ENCODE results near the gene ATXN7L1.
A peak's percentile ranks its signal among the peaks of the same experiment; 100 is the strongest.

ATXN7L1 gene

GRCh38 chr7:105589356-105590077 is 286.9 kb downstream of the ATXN7L1 start:
- peak; percentile 82 for DNase-seq (ENCODE audit: low spot score)
- TF ChIP-seq CTCF (conservative IDR thresholded peaks at IDR 0.05; ENCODE audit: low read depth), result peak; percentile 86
- ChIA-PET CTCF (interaction anchor here (0.6 to 1.3 kb wide), 10 partner anchors 8 to 608 kb away, joined by 3 to 6 read pairs (median 4); partner anchors contain the start of gene EFCAB10), POLR2A (ENCODE audit: low non-redundant PET) (no interaction called here)
- no peak overlapping the region for H3K27ac ChIP-seq

DNA sequence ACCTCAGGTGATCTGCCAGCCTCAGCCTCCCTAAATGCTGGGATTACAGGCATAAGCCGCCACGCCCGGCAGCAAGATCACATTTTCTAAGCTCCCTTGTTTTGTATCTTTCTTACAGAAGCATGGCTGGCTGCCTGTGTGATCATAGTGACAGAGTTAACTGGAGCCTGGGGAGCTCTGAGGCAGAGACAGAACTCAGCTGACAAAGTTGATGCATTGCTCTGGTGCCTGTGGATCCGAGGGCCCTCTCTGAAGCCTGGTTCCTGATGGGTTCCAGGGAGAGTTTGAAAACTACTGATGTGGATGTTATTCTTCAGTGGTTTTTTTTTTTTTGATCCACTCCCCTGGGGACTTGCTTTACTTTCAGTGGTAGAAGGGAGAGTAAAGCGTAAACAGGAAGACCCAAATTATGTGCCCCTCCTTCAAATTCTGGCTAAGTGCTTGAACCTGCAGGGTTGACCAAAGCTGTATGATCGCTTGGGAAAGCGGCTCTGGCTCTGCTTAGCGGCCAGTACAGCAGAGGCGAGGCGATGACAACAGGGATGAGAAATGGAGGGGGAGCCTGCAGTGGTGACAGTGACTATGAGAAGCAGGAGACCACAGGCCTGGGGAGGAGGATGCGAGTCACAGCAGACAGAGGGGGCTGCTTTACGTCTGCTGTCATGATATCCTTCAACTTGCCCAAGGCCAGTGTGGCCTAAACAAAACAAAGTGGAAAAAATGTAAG is 288.3 kb downstream of the ATXN7L1 start:
- no peak for DNase-seq (ENCODE audit: low spot score)
- TF ChIP-seq CTCF (conservative IDR thresholded peaks at IDR 0.05; ENCODE audit: low read depth), result no peak
- ChIA-PET CTCF (no interaction called here), POLR2A (ENCODE audit: low non-redundant PET) (no interaction called here)
- H3K27ac ChIP-seq, result no peak overlapping the region

GRCh38 chr7:105585850-105586500 is 290.4 kb downstream of the ATXN7L1 start:
- POLR2A ChIA-PET (ENCODE audit: low non-redundant PET), result no interaction called here
- TF ChIP-seq CTCF (conservative IDR thresholded peaks at IDR 0.05; ENCODE audit: low read depth), result no peak
- DNase-seq (ENCODE audit: low spot score), result no peak
- H3K27ac ChIP-seq, result no peak overlapping the region
- CTCF ChIA-PET, result interaction anchor here (0.8 kb wide), 1 partner anchor 346 kb away, joined by 3 read pairs; no protein-coding TSS in a partner anchor

DNA sequence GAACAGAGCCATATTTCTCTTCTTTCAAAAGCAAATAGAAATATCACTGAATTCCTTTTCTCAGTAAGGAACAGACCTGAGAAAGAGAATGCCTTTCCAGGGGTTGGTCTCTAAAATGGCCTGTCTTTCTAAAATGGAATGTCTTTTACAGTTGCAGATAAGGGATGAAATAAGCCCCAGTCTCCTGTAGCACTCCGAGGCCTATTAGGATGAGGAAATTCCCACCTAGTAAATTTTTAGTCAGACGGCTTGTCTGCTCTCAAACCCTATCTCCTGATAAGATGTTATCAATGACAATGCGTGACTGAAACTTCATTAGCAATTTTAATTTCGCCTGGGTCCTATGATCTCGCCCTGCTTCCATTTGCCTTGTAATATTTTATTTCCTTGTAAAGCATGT is 292.2 kb downstream of the ATXN7L1 start:
- ChIA-PET POLR2A (ENCODE audit: low non-redundant PET) (no interaction called here), CTCF (no interaction called here)
- no peak overlapping the region for H3K27ac ChIP-seq
- no peak for TF ChIP-seq CTCF (conservative IDR thresholded peaks at IDR 0.05; ENCODE audit: low read depth)
- DNase-seq (ENCODE audit: low spot score), result no peak

GRCh38 chr7:105583061-105583460 is 293.3 kb downstream of the ATXN7L1 start:
- H3K27ac ChIP-seq, result no peak overlapping the region
- CTCF ChIA-PET, result no interaction called here
- POLR2A ChIA-PET (ENCODE audit: low non-redundant PET), result no interaction called here
- no peak for DNase-seq (ENCODE audit: low spot score)
- TF ChIP-seq CTCF (conservative IDR thresholded peaks at IDR 0.05; ENCODE audit: low read depth), result no peak

GRCh38 chr7:105581066-105581811 is 295.2 kb downstream of the ATXN7L1 start, which contains the start of gene EFCAB10:
EFCAB10 (minus strand) TSS chr7:105581493; CDS start chr7:105581463, 30 bp downstream.
- H3K27ac ChIP-seq, result no peak within 1 kb of the TSS
- CTCF ChIA-PET, result interaction anchor here (1.1 kb wide), 1 partner anchor 9 kb away, joined by 4 read pairs; no protein-coding TSS in a partner anchor
- no peak for TF ChIP-seq CTCF (conservative IDR thresholded peaks at IDR 0.05; ENCODE audit: low read depth)
- POLR2A ChIA-PET (ENCODE audit: low non-redundant PET), result no interaction called here
- peak; percentile 18 for DNase-seq (ENCODE audit: low spot score)

All from RWPE1 (cell line).